ENCODE results near the gene ACTMAP.

DNA sequence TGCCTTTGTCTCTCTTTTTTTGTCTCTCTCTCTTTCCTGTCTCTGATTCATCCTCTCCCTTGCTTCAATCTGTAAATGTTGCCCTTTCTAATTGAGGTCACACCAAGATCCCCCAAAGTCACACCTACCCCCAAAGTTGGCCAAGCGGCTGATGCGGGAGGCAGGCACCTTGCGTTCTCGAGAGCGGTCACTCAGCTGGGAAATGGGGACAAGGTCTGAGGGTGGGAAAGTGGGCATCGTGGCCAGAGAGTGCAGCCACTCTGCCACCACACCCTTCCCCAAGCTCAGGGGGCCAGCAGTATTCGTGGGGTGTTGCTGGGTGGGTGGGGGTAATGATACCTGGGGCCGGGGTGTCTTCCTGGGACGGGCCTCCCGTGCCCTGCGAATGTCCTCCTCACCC is 36.3 kb downstream of the ACTMAP start:
- TF ChIP-seq FOXA1 (IDR thresholded peaks at IDR 0.05) = no peak
- no peak for TF ChIP-seq SP1 (IDR thresholded peaks at IDR 0.05)
- TF ChIP-seq HNF4A (conservative IDR thresholded peaks at IDR 0.05) = no peak
- no peak for TF ChIP-seq RAD21 (IDR thresholded peaks at IDR 0.05)
- TF ChIP-seq, protein P1, sequence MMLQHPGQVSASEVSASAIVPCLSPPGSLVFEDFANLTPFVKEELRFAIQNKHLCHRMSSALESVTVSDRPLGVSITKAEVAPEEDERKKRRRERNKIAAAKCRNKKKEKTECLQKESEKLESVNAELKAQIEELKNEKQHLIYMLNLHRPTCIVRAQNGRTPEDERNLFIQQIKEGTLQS (IDR thresholded peaks at IDR 0.05) = no peak
- no peak for TF ChIP-seq CTCF (IDR thresholded peaks at IDR 0.05; ENCODE audit: low read depth, low read length, missing input control)
- no peak for TF ChIP-seq TAF1 (conservative IDR thresholded peaks at IDR 0.05)
- TF ChIP-seq GABPA (IDR thresholded peaks at IDR 0.05 in 1 of 2, conservative IDR thresholded peaks at IDR 0.05 in 1 of 2) = no peak
- no peak for TF ChIP-seq YY1 (IDR thresholded peaks at IDR 0.05)
- no peak for TF ChIP-seq JUND (IDR thresholded peaks at IDR 0.05)
- TF ChIP-seq ZBTB33 (IDR thresholded peaks at IDR 0.05) = no peak
- no peak for TF ChIP-seq REST (IDR thresholded peaks at IDR 0.05)
- no peak for TF ChIP-seq EGR1 (IDR thresholded peaks at IDR 0.05; ENCODE audit: low read depth in 2 of 2)

All from liver (tissue), 3 donors.